HepG2 (cell line): ENCODE measurements around the gene RBM14.

ENCODE experiments used
- ADNP ChIP-seq: sonication (generic); formaldehyde crosslinking; IDR thresholded peaks from 2 replicates; pipeline ENCODE4 v1.4.0; 2020; ENCODE audit warnings: missing genetic modification reagents
- CHD4 ChIP-seq: fragments of 200-600 bp; sonication (generic); IDR thresholded peaks from 2 replicates; pipeline ENCODE4 v1.7.0; 2017; ENCODE audit warnings: mild to moderate bottlenecking, low read length, borderline replicate concordance
- CREB1 ChIP-seq, 2 experiments: fragments of 450-650 bp in 1 of 2; IDR thresholded peaks; 2 replicates each; pipeline ENCODE4 v1.6.1; 2016 to 2017; ENCODE audit warnings: control low read depth in 1 of 2, mild to moderate bottlenecking in 1 of 2, missing compliant biosample characterization in 1 of 2, missing genetic modification characterization in 1 of 2
- CTCF ChIP-seq: sonication (generic); formaldehyde crosslinking; IDR thresholded peaks from 2 replicates; pipeline ENCODE4 v1.5.0; 2020; ENCODE audit warnings: mild to moderate bottlenecking, missing genetic modification reagents, moderate library complexity
- EZH2 ChIP-seq: conservative IDR thresholded peaks from 2 replicates; pipeline ENCODE4 v1.6.1; 2012; ENCODE audit warnings: mild to moderate bottlenecking, low read depth, low read length, moderate library complexity
- GTF3A ChIP-seq: sonication (generic); formaldehyde crosslinking; conservative IDR thresholded peaks from 2 replicates; pipeline ENCODE4 v1.4.0; 2020; ENCODE audit warnings: mild to moderate bottlenecking, missing genetic modification reagents
- HDAC6 ChIP-seq: fragments of 200-600 bp; sonication (generic); IDR thresholded peaks from 2 replicates; pipeline ENCODE4 v1.7.0; 2017; ENCODE audit warnings: mild to moderate bottlenecking, antibody characterized with exemption, low read length, low read depth
- HNRNPLL ChIP-seq: fragments of 200-400 bp; formaldehyde crosslinking; IDR thresholded peaks from 2 replicates; pipeline ENCODE4 v1.6.1; 2017; ENCODE audit warnings: mild to moderate bottlenecking, low read depth, low read length; ENCODE audit not compliant: poor library complexity, severe bottlenecking
- IRF9 ChIP-seq: sonication (generic); formaldehyde crosslinking; IDR thresholded peaks from 2 replicates; pipeline ENCODE4 v1.8.0; 2022; ENCODE audit warnings: missing genetic modification reagents, mild to moderate bottlenecking, borderline replicate concordance
- MBD4 ChIP-seq: IDR thresholded peaks from 2 replicates; pipeline ENCODE4 v1.6.1; 2012; ENCODE audit warnings: low read length, inconsistent platforms, borderline replicate concordance
- ZFP36 ChIP-seq: fragments of 150-350 bp; IDR thresholded peaks from 2 replicates; pipeline ENCODE4 v1.6.1; 2018; ENCODE audit warnings: borderline replicate concordance, low read length, low read depth; ENCODE audit not compliant: partially characterized antibody
- ZFX ChIP-seq: sonication (generic); formaldehyde crosslinking; IDR thresholded peaks from 2 replicates; pipeline ENCODE4 v1.4.0; 2020; ENCODE audit warnings: mild to moderate bottlenecking, low read depth, missing genetic modification reagents, moderate library complexity
- ZXDC ChIP-seq: sonication (generic); formaldehyde crosslinking; IDR thresholded peaks from 2 replicates; pipeline ENCODE4 v1.5.0; 2020; ENCODE audit warnings: mild to moderate bottlenecking, missing genetic modification reagents

GRCh38 chr11:66593303-66593635 lies 23.2 kb upstream of the RBM14 start:
- no peak for TF ChIP-seq EZH2
- no peak for TF ChIP-seq CREB1 (IDR thresholded peaks at IDR 0.05)
- TF ChIP-seq CREB1 (CRISPR knock-in tag; IDR thresholded peaks at IDR 0.05), result no peak
- no peak for TF ChIP-seq ADNP (CRISPR knock-in tag)
- TF ChIP-seq CTCF, result no peak
- no peak for TF ChIP-seq HDAC6
- no peak for TF ChIP-seq ZXDC (CRISPR knock-in tag)
- no peak for TF ChIP-seq MBD4
- no peak for TF ChIP-seq ZFP36
- TF ChIP-seq ZFX (CRISPR knock-in tag), result no peak; the same call in 1 of the 2 replicates
- TF ChIP-seq HNRNPLL, result no peak
- no peak for TF ChIP-seq IRF9 (CRISPR knock-in tag)
- TF ChIP-seq GTF3A (CRISPR knock-in tag), result no peak
- TF ChIP-seq CHD4, result no peak
